HUDEP-2 (cell line): ENCODE measurements around the gene TTLL10.

Source experiments
- DNase-seq, 76 experiments: peaks; one replicate each; lab custom pipeline; 2025; ENCODE audit not compliant: unreplicated experiment in 76 of 76; lab: John Stamatoyannopoulos, UW

The TTLL10 gene

DNA sequence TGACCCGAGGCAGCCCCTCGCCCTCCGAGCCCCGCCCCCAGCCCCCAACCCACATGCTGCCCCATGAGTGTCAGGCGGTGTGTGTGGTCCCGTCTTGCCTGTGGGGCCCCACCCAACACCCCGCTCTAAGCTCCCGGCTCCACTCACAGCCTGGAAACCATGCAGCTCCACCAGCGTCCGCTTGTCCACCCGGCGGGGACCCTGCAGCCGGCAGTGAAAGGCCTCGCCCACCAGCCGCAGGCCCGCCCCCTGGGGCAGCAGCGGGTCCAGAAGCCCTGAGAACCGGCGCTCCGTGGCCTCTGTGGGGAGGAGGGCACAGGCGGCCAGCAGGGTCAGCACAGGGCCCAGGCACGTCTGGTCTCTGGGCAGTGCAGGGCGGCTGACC, 70.1 kb downstream of the TTLL10 start:
- DNase-seq = no peak

- DNase-seq = no peak
Observed at GRCh38 chr1:1244192-1244811, 70.6 kb downstream of the TTLL10 start.

DNA sequence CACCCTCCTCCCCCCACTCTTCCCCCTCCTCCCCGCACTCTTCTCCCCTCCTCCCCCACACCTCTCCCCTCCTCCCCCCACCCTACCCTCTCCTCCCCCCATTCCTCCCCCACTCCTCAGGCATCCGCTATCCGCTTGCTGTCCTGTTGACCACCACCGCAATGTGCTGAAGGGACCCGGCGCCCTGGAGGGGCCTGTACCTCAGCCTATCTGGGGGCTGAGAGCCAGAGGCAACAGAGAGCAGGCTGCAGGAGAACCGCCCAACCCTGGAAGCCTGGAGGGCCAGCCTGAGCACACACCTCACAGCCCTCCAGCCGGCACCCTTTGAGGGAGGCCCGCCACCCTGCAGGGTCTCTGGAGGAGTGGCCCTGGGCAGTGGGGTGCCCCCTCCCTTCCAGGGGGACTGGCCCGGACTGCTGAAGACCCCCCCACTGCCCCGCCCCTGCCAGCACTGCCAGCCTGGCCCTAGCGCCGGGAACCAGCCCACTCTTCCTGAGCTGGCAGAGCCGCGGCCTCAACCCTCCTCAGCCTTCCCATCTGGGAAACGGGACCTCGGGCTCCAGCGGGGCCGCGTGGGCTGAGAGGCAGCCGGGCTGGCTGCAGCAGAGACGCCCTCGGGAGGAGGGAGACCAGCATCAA, 71.6 kb downstream of the TTLL10 start:
- DNase-seq = no peak

- no peak for DNase-seq
Observed at GRCh38 chr1:1245817-1246576, 72.3 kb downstream of the TTLL10 start.

- no peak for DNase-seq
Observed at GRCh38 chr1:1246577-1247340, 73.1 kb downstream of the TTLL10 start, which contains the start of gene C1QTNF12. TSS of gene C1QTNF12 (minus strand) at chr1:1246722. CDS start at chr1:1246690, 32 bp downstream.

- DNase-seq = no peak
Observed at GRCh38 chr1:1247341-1247913, 73.7 kb downstream of the TTLL10 start.
